NT2/D1 (cell line): ENCODE measurements around the gene TTLL11.

ENCODE experiments used
- DNase-seq: peaks from one replicate; pipeline ENCODE4 v3.0.0-alpha.2; 2011; ENCODE audit warnings: low read depth, low spot score
- H3K27me3 ChIP-seq: 2 replicates; pipeline ENCODE4 v1.6.0; 2011; ENCODE audit warnings: mild to moderate bottlenecking; ENCODE audit not compliant: insufficient read length, insufficient read depth
- H3K36me3 ChIP-seq: 2 replicates; pipeline ENCODE4 v1.6.1; 2011; ENCODE audit warnings: mild to moderate bottlenecking, low read length, mixed read lengths; ENCODE audit not compliant: insufficient read depth, insufficient read length
- H3K4me1 ChIP-seq: 2 replicates; pipeline ENCODE4 v1.5.1; 2011; ENCODE audit not compliant: insufficient read depth, insufficient read length
- H3K4me3 ChIP-seq: 2 replicates; pipeline ENCODE4 v1.5.1; 2011; ENCODE audit warnings: low read depth; ENCODE audit not compliant: insufficient read length
- H3K9ac ChIP-seq: 2 replicates; pipeline ENCODE4 v1.6.0; 2011; ENCODE audit warnings: low read depth; ENCODE audit not compliant: insufficient read length
- H3K9me3 ChIP-seq: 2 replicates; pipeline ENCODE4 v1.5.1; 2011; ENCODE audit warnings: mild to moderate bottlenecking, low read length; ENCODE audit not compliant: insufficient read depth
- SUZ12 ChIP-seq: IDR thresholded peaks from 2 replicates; pipeline ENCODE4 v1.6.1; 2011; ENCODE audit not compliant: insufficient read length, insufficient read depth; ENCODE audit errors: extremely low read depth
- YY1 ChIP-seq: IDR thresholded peaks from 2 replicates; pipeline ENCODE4 v1.6.1; 2011; ENCODE audit not compliant: insufficient read length, insufficient read depth
- ZNF274 ChIP-seq: IDR thresholded peaks from 2 replicates; pipeline ENCODE4 v1.6.1; 2011; ENCODE audit warnings: mild to moderate bottlenecking, low read depth, low read length

The TTLL11 gene

DNA sequence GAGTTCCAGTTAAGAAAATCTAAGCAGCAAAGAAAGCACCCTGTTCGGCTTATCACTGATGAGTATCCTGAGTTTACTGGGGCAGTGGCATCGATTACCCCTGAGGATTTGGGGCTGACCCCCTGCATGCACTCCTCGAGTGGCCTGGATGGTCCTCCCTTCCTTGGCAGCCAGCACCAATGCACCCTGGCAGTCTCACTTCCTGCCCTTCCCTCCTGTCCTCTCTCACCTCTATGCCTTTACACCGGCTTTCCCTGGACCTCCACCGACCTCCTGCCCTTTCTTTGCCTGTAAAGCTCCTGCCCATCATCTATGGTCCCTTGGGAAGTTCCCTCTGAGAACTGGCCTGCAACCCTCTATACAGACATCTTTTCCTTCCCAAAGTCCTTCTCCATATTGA, 97.1 kb downstream of the TTLL11 start:
- no peak for DNase-seq
- Histone ChIP-seq H3K9me3 (no peaks in the 10 kb centered on the region), H3K4me1 (peaks cover 4% of the 10 kb centered on the region), H3K27me3 (peaks cover 70% of the 10 kb centered on the region), H3K4me3 (no peak overlapping the region), H3K36me3 (no peaks in the 10 kb centered on the region), H3K9ac (no peak overlapping the region)
- TF ChIP-seq YY1 (no peak), ZNF274 (no peak), SUZ12 (no peak)

DNA sequence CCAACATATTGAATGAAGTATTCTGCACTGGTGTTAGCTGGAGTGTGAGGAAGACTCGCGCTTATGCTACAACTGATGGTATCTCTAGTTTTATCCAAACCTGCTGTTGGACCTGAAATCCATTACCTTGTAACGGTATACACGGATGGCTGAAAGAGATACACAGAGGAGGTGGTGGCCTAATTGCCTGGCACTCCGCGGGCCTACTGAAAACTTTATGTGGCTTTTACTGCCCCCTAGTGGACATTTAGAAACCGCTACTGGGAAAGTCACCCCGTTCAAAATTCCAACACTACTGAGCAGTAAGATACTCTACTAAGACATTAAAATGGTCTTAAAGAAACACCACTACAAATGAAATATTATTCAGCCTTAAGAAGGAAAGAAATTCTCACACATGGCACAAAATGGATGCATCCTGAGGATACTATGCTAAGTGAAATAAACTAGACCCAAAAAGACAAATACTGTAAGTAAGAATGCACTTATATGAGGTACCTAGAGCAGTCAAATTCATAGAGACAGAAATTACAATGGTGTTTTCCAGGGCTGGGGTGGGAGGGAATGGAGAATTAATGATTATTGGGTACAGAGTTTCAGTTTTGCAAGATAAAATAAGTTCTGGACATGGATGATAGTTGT, 100.4 kb downstream of the TTLL11 start:
- H3K36me3 ChIP-seq: no peaks in the 10 kb centered on the region
- H3K4me3 ChIP-seq: no peak overlapping the region
- peaks cover 65% of the 10 kb centered on the region for H3K27me3 ChIP-seq
- no peaks in the 10 kb centered on the region for H3K9me3 ChIP-seq
- peak; percentile 68 for DNase-seq
- peaks cover 2% of the 10 kb centered on the region for H3K4me1 ChIP-seq
- TF ChIP-seq ZNF274 (no peak), YY1 (no peak), SUZ12 (no peak)
- no peak overlapping the region for H3K9ac ChIP-seq

DNA sequence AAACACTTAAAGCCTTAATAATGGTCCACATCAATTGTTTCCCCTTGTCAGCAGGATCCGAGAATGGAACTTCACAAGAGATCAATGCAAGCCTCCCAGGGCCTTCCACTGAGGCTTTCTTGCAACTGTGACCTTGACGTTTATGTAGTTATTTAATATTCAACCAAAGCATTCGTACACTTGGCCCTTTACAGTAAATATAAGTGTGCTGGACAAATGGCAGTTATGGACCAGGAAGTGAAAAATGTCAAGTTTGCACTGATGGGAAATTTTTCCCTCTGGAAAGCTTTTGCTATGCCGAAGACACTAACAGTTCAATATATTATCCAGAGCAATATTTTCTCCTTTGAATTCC, 101.8 kb downstream of the TTLL11 start:
- TF ChIP-seq YY1 (no peak), ZNF274 (no peak)
- no peaks in the 10 kb centered on the region for H3K36me3 ChIP-seq
- peaks cover 59% of the 10 kb centered on the region for H3K27me3 ChIP-seq
- no peak overlapping the region for H3K9ac ChIP-seq
- no peaks in the 10 kb centered on the region for H3K4me1 ChIP-seq
- H3K9me3 ChIP-seq: no peaks in the 10 kb centered on the region
- no peak overlapping the region for H3K4me3 ChIP-seq
- DNase-seq: no peak

DNA sequence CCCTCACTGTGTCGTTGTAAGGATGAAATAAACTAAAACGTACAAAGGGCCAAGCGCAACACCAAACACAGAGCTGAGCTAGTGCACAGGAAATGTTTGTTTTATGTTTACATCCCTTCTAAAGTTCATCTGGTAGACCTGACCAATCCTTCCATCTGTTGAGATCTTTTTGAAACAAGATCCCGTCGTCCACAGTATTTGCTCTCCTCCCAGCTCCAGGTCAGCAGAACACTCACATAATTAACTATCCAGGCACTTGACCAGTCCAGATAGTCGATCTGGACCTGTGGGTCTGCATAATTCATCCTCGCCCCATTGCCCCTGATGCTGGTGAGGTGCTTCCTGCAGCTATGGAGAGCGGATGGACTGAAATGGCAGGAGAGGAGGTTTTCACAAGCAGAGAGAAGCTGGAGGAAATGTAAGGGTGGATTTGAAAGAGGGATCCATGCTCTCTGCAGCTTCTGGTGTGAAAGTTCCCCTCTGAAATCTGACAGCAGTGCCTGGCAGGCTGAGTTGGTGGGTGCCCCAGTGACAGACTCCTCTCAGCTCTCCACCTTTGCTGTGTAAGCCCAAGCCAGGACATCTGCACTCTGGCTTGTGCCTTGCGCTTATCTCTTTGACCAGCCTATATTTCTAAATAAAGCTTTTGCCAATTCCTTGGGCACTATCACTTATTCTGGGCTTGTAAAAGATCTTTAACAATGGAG, 102.4 kb downstream of the TTLL11 start:
- Histone ChIP-seq H3K27me3 (peaks cover 54% of the 10 kb centered on the region), H3K4me3 (no peak overlapping the region), H3K4me1 (peaks cover 5% of the 10 kb centered on the region), H3K9ac (no peak overlapping the region), H3K36me3 (no peaks in the 10 kb centered on the region), H3K9me3 (no peaks in the 10 kb centered on the region)
- TF ChIP-seq YY1 (no peak), SUZ12 (no peak), ZNF274 (no peak)
- no peak for DNase-seq

DNA sequence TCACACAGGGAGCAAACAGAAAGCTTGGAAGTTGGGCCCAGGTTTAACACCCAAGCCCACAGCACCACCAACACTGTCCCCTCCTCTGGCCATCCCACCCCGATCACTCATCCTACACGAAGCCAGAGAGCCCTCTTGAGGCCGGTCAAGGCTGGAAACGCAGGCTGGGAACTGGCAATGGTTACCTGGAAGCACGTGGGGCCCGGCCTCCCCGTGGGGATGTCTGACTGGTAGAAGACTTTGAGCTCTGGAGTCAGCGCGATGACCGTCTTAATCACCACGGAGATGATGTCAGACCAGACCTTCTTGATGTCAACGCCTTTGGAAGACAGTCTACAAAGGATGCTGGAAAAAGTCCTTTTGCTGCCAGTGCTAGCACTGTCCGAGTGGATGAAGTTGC, 104.1 kb downstream of the TTLL11 start:
- peak; percentile 56 for DNase-seq
- H3K4me3 ChIP-seq: no peak overlapping the region
- peaks cover 37% of the 10 kb centered on the region for H3K27me3 ChIP-seq
- H3K4me1 ChIP-seq: peaks cover 5% of the 10 kb centered on the region
- no peaks in the 10 kb centered on the region for H3K36me3 ChIP-seq
- no peak overlapping the region for H3K9ac ChIP-seq
- no peaks in the 10 kb centered on the region for H3K9me3 ChIP-seq
- TF ChIP-seq YY1: no peak
- TF ChIP-seq ZNF274: no peak
- no peak for TF ChIP-seq SUZ12

DNA sequence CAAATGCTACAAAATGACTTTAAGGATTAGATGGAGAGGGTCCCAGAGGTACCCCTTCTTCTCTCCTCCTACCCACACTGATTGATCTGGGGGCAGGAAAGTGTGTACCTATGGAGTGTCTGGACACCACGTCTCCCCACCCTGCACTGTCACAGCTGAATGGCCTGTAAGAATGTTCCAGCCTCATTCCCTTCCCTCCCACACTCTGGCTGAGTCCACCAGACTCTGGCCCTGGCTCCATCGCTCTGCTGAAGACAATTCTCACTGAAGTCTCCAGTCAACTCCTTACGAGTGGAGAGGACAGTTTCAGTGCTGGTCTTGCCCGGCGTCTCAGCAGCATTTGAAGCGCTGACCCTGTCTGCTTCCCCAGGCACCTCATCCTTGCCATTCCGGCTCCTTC, 105.8 kb downstream of the TTLL11 start:
- TF ChIP-seq ZNF274: no peak
- Histone ChIP-seq H3K4me3 (no peak overlapping the region), H3K36me3 (no peaks in the 10 kb centered on the region), H3K9me3 (no peaks in the 10 kb centered on the region), H3K9ac (no peak overlapping the region), H3K27me3 (peaks cover 32% of the 10 kb centered on the region), H3K4me1 (peaks cover 5% of the 10 kb centered on the region)
- no peak for DNase-seq

DNA sequence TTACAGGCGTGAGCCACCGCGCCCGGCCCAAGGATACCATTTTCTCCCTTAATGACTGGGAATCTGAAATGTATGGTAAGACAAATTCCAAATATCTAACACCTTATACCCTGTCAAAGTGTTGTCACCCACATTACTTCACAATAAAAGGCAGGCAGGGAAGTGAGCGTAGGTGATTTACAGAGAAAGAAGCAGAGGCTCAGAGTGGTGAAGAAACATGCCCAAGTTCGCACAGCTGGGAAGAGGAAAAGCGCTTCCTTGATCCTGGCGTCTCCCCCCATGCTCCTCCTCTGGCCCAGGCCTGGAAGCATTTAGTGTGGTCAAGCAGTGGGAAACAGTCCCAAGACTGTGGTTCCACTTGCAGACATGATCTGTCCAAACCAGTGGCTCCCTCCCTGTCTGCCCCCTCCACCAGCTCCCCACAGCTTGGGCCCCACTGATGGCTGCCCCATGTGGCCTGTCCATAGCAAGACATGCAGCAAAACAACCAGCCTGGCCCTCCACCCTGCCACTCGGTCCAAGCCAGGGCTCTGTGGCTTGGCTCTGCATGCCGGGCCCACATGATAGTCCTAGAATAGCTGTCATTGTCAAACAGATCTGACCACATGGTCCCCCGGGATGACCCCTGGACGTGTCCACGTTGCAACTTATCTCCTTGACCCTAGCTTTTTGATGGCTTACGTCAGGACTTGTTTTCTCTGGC, 107.2 kb downstream of the TTLL11 start:
- TF ChIP-seq SUZ12: no peak
- no peak for TF ChIP-seq ZNF274
- no peak for TF ChIP-seq YY1
- Histone ChIP-seq H3K4me3 (no peak overlapping the region), H3K4me1 (peaks cover 5% of the 10 kb centered on the region), H3K9me3 (no peaks in the 10 kb centered on the region), H3K36me3 (no peaks in the 10 kb centered on the region), H3K9ac (no peak overlapping the region), H3K27me3 (peaks cover 22% of the 10 kb centered on the region)
- no peak for DNase-seq
